ENCODE measurements around the gene SIRPD. TPM values are rescaled to one million over a fixed set of nuclear protein-coding genes. Genes with fewer than 3 reads are reported as not detected.

The SIRPD gene
- total and polyA plus RNA-seq, 3 donors from 2014 or later = 19.1 to 91.3 (median 46.7) TPM

DNA sequence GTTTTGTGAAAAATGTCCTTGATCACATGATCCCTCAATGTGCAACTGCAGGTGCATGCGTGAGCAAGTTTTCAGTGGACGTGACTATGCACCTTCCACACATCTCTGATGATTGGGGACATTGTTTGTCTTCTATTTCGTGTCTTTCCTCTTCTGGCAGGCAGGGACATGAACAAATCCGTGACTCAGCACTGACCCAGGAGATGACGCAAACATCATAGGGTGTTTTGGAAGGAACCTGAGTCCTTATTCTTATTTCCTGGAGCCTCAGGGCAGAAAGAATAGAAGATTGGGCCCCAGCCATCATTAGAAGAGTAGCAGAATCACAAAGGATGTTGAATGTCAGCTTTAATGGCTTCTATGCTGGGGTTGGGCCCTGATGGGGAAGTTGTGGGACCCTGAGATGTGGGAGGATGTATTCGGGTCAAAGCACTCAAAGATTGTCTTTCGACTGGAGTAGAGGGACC is 11.9 kb upstream of the SIRPD start:
- Histone ChIP-seq H3K4me3 (no peak overlapping the region), H3K4me1 (no peaks in the 10 kb centered on the region), H3K9me3 (no peaks in the 10 kb centered on the region), H3K36me3 (ENCODE audit: low read depth, missing control alignments) (no peaks in the 10 kb centered on the region), H3K27me3 (no peaks in the 10 kb centered on the region), H3K27ac (no peak overlapping the region)
- TF ChIP-seq POLR2A (IDR thresholded peaks at IDR 0.05) = no peak
- intact Hi-C loops (cut with DNase I; ENCODE audit: low total_unique reads) = no loop called here
- no peak for DNase-seq
- 85 to 86% methylated on average over 7 of the region's 7 CpGs for WGBS, 2 donors

DNA sequence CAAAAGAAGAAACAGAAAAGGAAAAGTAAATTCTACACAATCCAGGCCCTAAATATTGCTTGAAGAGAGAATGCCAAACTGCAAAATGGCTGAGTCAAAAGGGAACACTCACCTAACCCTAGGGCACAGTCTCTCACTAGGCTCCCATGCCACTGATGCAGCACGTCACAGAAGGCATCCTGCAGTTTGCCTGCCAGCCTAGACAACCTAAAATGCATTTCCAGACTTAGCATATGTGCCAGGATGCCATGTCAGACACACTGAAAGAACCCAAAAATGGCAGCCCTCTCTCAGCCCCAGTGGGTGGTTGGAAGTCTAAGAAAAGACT is 10.6 kb upstream of the SIRPD start:
- Histone ChIP-seq H3K9me3 (no peaks in the 10 kb centered on the region), H3K4me3 (no peak overlapping the region), H3K27ac (no peak overlapping the region), H3K27me3 (no peaks in the 10 kb centered on the region), H3K4me1 (no peaks in the 10 kb centered on the region), H3K36me3 (ENCODE audit: low read depth, missing control alignments) (no peaks in the 10 kb centered on the region)
- DNase-seq = no peak
- WGBS, 2 donors = 84 to 90% methylated on average over 1 of the region's 1 CpG
- intact Hi-C loops (cut with DNase I; ENCODE audit: low total_unique reads) = no loop called here
- TF ChIP-seq POLR2A (IDR thresholded peaks at IDR 0.05) = no peak
- TF ChIP-seq, protein P1, sequence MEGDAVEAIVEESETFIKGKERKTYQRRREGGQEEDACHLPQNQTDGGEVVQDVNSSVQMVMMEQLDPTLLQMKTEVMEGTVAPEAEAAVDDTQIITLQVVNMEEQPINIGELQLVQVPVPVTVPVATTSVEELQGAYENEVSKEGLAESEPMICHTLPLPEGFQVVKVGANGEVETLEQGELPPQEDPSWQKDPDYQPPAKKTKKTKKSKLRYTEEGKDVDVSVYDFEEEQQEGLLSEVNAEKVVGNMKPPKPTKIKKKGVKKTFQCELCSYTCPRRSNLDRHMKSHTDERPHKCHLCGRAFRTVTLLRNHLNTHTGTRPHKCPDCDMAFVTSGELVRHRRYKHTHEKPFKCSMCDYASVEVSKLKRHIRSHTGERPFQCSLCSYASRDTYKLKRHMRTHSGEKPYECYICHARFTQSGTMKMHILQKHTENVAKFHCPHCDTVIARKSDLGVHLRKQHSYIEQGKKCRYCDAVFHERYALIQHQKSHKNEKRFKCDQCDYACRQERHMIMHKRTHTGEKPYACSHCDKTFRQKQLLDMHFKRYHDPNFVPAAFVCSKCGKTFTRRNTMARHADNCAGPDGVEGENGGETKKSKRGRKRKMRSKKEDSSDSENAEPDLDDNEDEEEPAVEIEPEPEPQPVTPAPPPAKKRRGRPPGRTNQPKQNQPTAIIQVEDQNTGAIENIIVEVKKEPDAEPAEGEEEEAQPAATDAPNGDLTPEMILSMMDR (IDR thresholded peaks at IDR 0.05) = no peak

- 82 to 83% methylated on average over 6 of the region's 6 CpGs for WGBS, 2 donors
- H3K4me1 ChIP-seq = no peaks in the 10 kb centered on the region
- DNase-seq = no peak
- no peaks in the 10 kb centered on the region for H3K9me3 ChIP-seq
- H3K27me3 ChIP-seq = no peaks in the 10 kb centered on the region
- H3K27ac ChIP-seq = no peak overlapping the region
- no peaks in the 10 kb centered on the region for H3K36me3 ChIP-seq (ENCODE audit: low read depth, missing control alignments)
- intact Hi-C loops (cut with DNase I; ENCODE audit: low total_unique reads) = no loop called here
- TF ChIP-seq, protein P1 (IDR thresholded peaks at IDR 0.05) = no peak
- TF ChIP-seq POLR2A (IDR thresholded peaks at IDR 0.05) = no peak
- H3K4me3 ChIP-seq = no peak overlapping the region
These were observed 10.1 kb upstream of the SIRPD start for GRCh38 chr20:1567392-1568162.

DNA sequence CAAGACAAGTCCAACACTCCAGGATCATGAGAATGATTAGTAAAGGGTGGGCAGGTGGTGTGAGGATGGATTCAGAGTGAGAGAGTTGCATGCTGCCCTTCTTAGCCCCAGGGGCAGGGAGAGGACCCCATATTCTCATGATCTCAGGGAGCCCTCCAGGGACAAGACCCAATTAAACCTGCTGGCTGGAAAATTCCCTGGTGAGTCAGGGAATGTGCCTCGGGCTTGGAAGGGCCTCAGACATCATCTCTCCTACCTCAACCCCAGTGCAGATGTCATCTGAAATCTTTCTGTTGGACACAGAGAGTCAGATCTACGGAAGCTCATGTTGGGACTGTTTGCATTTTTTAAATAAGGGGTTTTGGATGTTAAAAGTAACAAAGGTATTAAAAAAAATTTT is 9.2 kb upstream of the SIRPD start:
- TF ChIP-seq, protein P1 (IDR thresholded peaks at IDR 0.05) = no peak
- no peak for TF ChIP-seq POLR2A (IDR thresholded peaks at IDR 0.05)
- intact Hi-C loops (cut with DNase I; ENCODE audit: low total_unique reads) = no loop called here
- WGBS, 2 donors = 79 to 80% methylated on average over 2 of the region's 2 CpGs

DNA sequence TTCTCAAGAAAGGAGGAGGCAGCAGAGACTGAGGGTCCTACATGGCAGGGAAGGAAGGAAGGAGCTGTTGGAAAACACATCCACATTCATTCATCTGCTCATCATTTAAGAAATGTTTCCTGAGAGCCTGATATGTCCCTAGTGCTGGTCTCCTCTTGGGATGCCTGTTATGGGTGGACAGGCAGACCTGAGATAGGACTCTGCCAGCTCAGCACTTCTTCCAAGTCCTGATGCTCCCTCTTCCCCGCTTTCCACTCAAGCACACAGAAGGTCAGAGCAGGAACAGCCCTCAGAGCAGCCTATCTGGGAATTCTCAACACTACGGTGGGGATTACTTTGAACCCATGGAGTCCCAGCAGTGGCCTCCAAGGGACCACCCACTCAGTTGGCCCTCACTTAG is 8.0 kb upstream of the SIRPD start:
- no peaks in the 10 kb centered on the region for H3K4me1 ChIP-seq

More for the DNA sequence above, 9.2 kb upstream of the SIRPD start:
- no peaks in the 10 kb centered on the region for H3K27me3 ChIP-seq
- no peak overlapping the region for H3K4me3 ChIP-seq
- H3K27ac ChIP-seq = no peak overlapping the region
- H3K36me3 ChIP-seq (ENCODE audit: low read depth, missing control alignments) = no peaks in the 10 kb centered on the region
- no peak for DNase-seq
- H3K4me1 ChIP-seq = no peaks in the 10 kb centered on the region
- H3K9me3 ChIP-seq = no peaks in the 10 kb centered on the region

More for the DNA sequence above, 8.0 kb upstream of the SIRPD start:
- H3K27me3 ChIP-seq = no peaks in the 10 kb centered on the region
- TF ChIP-seq, protein P1 (IDR thresholded peaks at IDR 0.05) = no peak
- no peak for TF ChIP-seq POLR2A (IDR thresholded peaks at IDR 0.05)
- H3K4me3 ChIP-seq = no peak overlapping the region
- intact Hi-C loops (cut with DNase I; ENCODE audit: low total_unique reads) = no loop called here
- H3K27ac ChIP-seq = no peak overlapping the region
- no peaks in the 10 kb centered on the region for H3K36me3 ChIP-seq (ENCODE audit: low read depth, missing control alignments)
- WGBS, 2 donors = 89 to 94% methylated on average over 2 of the region's 2 CpGs
- no peaks in the 10 kb centered on the region for H3K9me3 ChIP-seq
- DNase-seq = no peak
